DMS79 (cell line): ENCODE data around the gene IL9R.
"Not testable (repeated sequence)": the region's sequence is repeated elsewhere in the genome, so short reads cannot be mapped to it uniquely, and the experiment has no call there.

Source experiments
- DNase-seq: peaks from one replicate; lab custom pipeline; 2025; lab: John Stamatoyannopoulos, UW

The IL9R gene

DNA sequence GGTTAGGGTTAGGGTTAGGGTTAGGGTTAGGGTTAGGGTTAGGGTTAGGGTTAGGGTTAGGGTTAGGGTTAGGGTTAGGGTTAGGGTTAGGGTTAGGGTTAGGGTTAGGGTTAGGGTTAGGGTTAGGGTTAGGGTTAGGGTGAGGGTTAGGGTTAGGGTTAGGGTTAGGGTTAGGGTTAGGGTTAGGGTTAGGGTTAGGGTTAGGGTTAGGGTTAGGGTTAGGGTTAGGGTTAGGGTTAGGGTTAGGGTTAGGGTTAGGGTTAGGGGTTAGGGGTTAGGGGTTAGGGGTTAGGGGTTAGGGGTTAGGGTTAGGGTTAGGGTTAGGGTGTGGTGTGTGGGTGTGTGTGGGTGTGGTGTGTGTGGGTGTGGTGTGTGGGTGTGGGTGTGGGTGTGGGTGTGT, 33.0 kb downstream of the IL9R start:
- DNase-seq = not testable (repeated sequence)
